GM12865 (cell line): ENCODE results near the gene C9orf152.
A peak's percentile ranks its signal among the peaks of the same experiment; 100 is the strongest.

Experiments
- DNase-seq: peaks from one replicate; pipeline ENCODE4 v3.0.0; 2010; ENCODE audit warnings: low read depth
- H3K4me3 ChIP-seq: 2 replicates; pipeline ENCODE4 v1.5.1; 2011; ENCODE audit warnings: mild to moderate bottlenecking, low read depth, low read length, control low read depth
- TF ChIP-seq, protein P1 (sequence below): IDR thresholded peaks from 2 replicates; pipeline ENCODE4 v1.5.1; 2011; ENCODE audit warnings: low read length, control low read depth, low read depth, inconsistent platforms; ENCODE audit not compliant: insufficient read depth; ENCODE audit errors: missing control alignments

The C9orf152 gene, protein sequence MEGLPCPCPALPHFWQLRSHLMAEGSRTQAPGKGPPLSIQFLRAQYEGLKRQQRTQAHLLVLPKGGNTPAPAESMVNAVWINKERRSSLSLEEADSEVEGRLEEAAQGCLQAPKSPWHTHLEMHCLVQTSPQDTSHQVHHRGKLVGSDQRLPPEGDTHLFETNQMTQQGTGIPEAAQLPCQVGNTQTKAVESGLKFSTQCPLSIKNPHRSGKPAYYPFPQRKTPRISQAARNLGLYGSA

DNA sequence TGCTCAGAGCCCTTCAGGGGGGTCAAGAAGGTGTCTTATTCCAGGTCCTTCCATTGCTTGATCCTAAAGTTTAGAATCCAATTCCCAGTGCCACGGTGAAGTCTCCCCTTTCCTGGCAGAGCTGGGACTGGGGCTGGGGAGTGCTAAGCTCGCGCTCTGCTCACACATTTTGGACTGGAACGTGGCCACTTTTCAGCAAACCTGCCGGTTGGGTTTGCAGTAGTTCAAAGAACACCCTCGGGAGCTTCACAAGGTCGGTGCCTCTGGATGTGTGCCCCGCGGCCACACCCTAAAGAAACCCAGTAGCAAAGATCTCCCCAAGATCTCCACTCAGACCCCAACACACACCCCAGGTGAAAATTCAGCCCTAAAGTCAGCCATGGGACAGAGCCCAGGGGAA, at the start of gene C9orf152:
Gene C9orf152 (minus strand): TSS at position 129 of the 400 bp plus-strand sequence. CDS start 580 bp downstream, outside the sequence.
- no peak for DNase-seq
- no peak within 1 kb of the TSS for H3K4me3 ChIP-seq
- TF ChIP-seq, protein P1, sequence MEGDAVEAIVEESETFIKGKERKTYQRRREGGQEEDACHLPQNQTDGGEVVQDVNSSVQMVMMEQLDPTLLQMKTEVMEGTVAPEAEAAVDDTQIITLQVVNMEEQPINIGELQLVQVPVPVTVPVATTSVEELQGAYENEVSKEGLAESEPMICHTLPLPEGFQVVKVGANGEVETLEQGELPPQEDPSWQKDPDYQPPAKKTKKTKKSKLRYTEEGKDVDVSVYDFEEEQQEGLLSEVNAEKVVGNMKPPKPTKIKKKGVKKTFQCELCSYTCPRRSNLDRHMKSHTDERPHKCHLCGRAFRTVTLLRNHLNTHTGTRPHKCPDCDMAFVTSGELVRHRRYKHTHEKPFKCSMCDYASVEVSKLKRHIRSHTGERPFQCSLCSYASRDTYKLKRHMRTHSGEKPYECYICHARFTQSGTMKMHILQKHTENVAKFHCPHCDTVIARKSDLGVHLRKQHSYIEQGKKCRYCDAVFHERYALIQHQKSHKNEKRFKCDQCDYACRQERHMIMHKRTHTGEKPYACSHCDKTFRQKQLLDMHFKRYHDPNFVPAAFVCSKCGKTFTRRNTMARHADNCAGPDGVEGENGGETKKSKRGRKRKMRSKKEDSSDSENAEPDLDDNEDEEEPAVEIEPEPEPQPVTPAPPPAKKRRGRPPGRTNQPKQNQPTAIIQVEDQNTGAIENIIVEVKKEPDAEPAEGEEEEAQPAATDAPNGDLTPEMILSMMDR = no peak

DNA sequence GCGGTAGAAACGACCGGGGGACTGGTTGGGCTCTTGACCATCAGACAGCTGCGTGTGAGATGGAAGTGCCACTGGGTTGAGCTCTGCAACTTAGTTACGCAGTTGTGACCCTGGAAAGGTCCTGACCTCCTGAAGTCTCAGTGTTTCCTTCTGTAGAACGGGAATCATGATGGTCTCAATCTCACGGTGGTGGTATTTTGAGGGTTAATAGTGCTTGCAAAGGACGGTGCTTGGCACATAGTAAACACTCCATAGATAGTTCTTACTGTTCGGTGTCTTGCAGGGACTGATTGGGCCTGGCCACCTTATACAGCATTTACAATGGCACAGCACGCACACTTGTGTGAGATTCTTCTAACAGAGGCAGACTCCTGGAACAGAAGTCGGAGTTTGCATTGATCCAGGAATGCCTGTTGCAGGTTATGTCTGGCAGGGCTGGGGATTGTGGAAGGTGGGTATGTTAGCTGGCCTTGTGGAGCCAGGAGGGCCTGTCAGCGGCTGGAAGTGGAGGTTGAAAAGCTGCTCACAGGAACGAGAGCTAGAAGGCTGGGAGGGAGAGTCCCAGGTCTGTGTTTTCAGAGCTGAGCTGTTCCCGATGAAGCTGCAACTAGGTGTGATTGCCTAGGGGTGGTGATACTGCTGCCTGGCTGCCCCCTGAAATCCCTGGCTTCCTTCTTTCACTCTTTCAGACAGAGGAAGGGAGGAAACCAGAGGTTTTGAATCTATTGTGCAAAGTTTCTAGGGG, 49.3 kb upstream of the C9orf152 start:
- peak overlapping the region; percentile 90 for H3K4me3 ChIP-seq
- TF ChIP-seq, protein P1 = no peak
- DNase-seq = peak; percentile 47

- TF ChIP-seq, protein P1 = no peak
- peak within 1 kb of the TSS; percentile 90 for H3K4me3 ChIP-seq
- peak; percentile 96 for DNase-seq
Measured at GRCh38 chr9:110256380-110257096, 48.6 kb upstream of the C9orf152 start, which contains the start of gene TXN. Gene TXN (minus strand): TSS chr9:110256507. CDS start chr9:110256435, 72 bp downstream.

- peak overlapping the region; percentile 71 for H3K4me3 ChIP-seq
- TF ChIP-seq, protein P1 = no peak
- peak; percentile 66 for DNase-seq
Measured at GRCh38 chr9:110255463-110256379, 47.8 kb upstream of the C9orf152 start.

DNA sequence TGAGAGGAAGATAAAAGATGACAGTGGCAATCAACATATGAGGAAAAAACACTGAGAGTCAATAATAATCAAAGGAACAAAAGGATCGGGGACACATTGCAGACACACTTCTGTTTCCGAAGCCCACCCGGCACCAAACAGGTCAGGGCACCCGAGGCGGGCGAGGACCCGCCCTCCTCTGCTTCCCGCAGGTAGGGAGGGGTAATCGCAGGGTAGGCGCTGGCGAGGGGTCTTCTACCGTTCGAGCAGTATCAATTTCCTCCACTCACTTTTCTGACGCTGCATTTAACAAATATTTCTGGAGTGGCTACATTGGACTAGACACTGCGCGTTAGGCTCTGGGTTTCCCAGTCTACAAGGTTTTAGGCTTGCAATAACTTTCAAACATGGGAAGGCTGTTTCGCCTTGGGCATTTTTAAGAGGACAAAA, 47.1 kb upstream of the C9orf152 start:
- no peak for DNase-seq
- H3K4me3 ChIP-seq = peak overlapping the region; percentile 71
- TF ChIP-seq, protein P1 = no peak

GRCh38 chr9:110254500-110254899, 46.5 kb upstream of the C9orf152 start:
- TF ChIP-seq, protein P1 = no peak
- peak overlapping the region; percentile 71 for H3K4me3 ChIP-seq
- DNase-seq = peak; percentile 11
